HG03097 (cell line): Measurements from ENCODE around the gene PDAP1.
"Not testable (repeated sequence)": the region's sequence is repeated elsewhere in the genome, so short reads cannot be mapped to it uniquely, and the experiment has no call there.

Experiments used
- ATAC-seq: cut with Tn5 transposase; IDR thresholded peaks from one replicate; pipeline ENCODE4 v1.9.1; 2021; ENCODE audit not compliant: unreplicated experiment, low FRiP score

The PDAP1 gene

DNA sequence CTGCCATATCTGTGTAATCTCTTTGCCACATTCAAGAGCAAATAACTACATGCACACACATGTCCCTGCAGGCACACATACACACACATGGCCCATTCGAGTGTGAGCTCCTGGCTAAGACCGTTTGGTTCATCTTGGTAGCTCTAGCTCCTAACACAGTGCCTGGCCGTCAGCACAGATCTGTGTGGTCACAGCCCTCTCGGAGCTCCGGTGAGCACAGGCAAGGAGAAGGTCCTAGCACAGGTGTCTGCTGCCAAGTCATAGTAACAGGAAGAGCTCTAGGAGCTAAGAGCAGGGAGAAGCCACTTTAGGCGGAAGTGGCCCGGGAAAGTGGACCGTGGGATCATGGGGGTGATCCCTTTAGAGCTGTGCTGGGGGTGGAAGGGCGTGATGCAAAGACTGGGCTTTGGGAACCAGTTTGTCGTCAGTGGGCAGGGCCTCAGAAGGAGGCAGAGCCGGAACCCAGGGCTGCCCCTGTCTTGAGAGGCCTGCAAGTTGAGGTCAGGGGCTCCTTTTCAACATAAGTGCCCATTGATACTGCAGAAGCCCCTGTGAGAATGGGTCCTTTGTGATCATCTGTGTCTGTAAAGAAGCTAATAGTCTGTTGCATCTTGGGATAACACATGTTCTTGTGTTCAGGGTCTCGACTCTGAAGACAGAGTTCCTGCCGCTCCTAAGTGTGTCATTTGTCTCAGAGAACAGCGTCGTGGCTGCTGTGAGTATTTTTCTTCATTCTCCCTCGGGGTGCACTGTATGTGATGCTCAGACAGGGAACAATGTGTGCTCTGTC, 50.5 kb downstream of the PDAP1 start:
- ATAC-seq: no peak

DNA sequence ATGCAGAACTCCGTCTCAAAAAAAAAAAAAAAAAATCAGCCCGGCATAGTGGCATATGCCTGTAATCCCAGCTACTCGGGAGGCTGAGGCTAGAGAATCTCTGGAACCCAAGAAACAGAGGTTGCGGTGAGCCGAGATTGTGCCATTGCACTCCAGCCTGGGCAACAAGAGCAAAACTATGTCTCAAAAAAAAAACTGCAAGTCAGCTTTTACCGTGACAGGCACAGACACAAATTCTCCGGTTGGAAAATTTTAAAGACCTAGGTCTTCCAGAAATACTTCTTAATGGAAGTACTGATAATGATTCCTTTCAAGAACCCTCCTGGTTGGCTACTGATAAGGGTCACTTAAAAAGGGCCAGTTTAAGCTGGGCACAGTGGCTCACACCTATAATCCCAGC, 53.3 kb downstream of the PDAP1 start:
- ATAC-seq: no peak

DNA sequence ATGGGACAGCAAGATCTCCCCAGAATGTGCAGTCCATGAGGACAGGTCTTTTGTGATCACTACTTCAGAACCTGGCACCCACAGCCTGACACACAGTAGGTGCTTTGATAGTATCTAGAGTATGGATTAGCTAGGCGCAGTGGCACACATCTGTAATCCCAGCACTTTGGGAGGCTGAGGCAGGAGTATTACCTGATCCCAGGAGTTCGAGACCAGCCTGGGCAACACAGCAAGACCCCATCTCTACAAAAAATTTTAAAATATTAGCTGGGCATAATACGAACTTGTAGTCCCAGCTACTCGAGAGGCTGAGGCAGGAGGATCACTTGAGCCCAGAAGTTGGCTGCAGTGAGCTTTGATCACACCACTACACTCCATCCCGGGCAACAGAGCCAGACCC, 56.1 kb downstream of the PDAP1 start:
- ATAC-seq: no peak

DNA sequence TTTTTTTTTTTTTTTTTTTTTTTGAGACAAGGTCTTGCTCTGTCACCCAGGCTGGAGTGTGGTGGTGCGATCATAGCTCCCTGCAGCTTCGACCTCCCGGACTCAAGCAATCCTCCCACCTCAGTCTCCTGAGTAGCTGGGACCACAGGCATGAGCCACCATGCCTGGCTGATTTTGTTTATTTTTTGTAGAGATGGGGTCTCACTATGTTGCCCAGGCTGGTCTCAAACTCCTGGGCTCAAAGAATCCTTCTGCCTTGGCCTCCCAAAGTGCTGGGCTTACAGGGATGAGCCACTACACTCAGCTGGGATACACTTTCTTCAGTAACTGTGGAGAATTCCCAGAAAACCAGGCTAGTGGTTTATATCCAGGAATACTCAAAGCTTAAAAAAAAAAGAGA, 57.8 kb downstream of the PDAP1 start:
- ATAC-seq: not testable (repeated sequence)
